Adipocyte (in vitro differentiated cells): ENCODE data around the gene SMPD2.

ENCODE experiments used
- DNase-seq: peaks from one replicate; pipeline ENCODE4 v3.0.0-alpha.2; 2015; ENCODE audit warnings: low read depth
- H3K27me3 ChIP-seq: replicated peaks from 2 replicates; pipeline ENCODE4 v1.7.0; 2013; ENCODE audit warnings: mild to moderate bottlenecking, low read length, moderate library complexity; ENCODE audit not compliant: control insufficient read depth, insufficient read depth
- H3K36me3 ChIP-seq: 2 replicates; pipeline ENCODE4 v1.7.0; 2013; ENCODE audit warnings: low read length, mild to moderate bottlenecking, moderate library complexity; ENCODE audit not compliant: control insufficient read depth, insufficient read depth, severe bottlenecking
- H3K4me1 ChIP-seq: 2 replicates; pipeline ENCODE4 v1.7.0; 2013; ENCODE audit warnings: mild to moderate bottlenecking, low read length, moderate library complexity; ENCODE audit not compliant: control insufficient read depth, insufficient read depth
- H3K4me3 ChIP-seq: 2 replicates; pipeline ENCODE4 v1.7.0; 2013; ENCODE audit warnings: mild to moderate bottlenecking, low read length, moderate library complexity
- H3K9ac ChIP-seq: 2 replicates; pipeline ENCODE4 v1.7.0; 2013; ENCODE audit warnings: mild to moderate bottlenecking, low read length, moderate library complexity
- H3K9me3 ChIP-seq: 2 replicates; pipeline ENCODE4 v1.7.0; 2013; ENCODE audit warnings: mild to moderate bottlenecking, low read length, moderate library complexity; ENCODE audit not compliant: control insufficient read depth

SMPD2 gene

GRCh38 chr6:109440331-109441068 lies at the start of gene SMPD2, which contains the start of gene PPIL6:
Gene SMPD2, plus strand, starts transcription at chr6:109440724. Its CDS starts 398 bp downstream, at chr6:109441122.
Gene PPIL6, minus strand, starts transcription at chr6:109440628. Its CDS starts 38 bp downstream, at chr6:109440590.
- Histone ChIP-seq H3K4me3 (peak within 1 kb of the TSS; percentile 94), H3K36me3 (peaks cover 26% of the 10 kb centered on the region), H3K9ac (peak within 1 kb of the TSS; percentile 94), H3K9me3 (no peaks in the 10 kb centered on the region), H3K27me3 (no peaks in the 10 kb centered on the region), H3K4me1 (peaks cover 19% of the 10 kb centered on the region)
- peak; percentile 96 for DNase-seq

DNA sequence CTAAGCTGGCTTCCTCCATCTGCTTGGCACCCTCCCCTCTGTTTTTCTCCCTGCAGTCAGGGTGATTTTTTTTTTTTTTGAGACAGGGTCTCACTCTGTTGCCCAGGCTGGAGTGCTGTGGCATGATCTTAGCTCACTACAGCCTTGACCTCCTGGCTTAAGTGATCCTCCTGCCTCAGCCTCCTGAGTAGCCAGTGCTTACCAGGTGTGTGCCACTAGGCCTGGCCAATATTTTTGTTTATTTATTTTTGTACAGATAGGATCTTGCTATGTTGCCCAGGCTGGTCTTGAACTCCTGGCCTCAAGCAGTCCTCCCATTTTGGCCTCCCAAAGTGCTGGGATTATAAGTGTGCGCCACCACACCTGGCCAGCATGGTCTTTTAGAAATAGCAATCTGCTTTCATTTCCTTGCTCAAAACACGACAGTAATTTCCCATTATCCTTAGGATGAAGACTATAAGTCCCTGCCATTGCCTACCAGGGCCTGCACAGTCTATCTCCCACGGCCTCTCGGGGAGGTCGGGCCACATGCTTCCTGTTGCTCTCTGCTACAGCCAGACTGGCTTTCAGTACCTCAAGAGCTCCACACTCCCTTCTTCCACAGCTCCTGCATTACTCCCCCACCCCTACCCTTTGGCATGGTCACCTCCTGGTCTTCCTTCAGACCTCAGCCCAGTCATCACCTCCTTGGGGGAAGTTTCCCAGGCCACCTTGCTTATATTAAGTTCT lies 47.2 kb upstream of the SMPD2 start:
- H3K9ac ChIP-seq, result no peak overlapping the region
- H3K27me3 ChIP-seq, result no peaks in the 10 kb centered on the region
- no peak overlapping the region for H3K4me3 ChIP-seq
- peaks cover 22% of the 10 kb centered on the region for H3K4me1 ChIP-seq
- H3K9me3 ChIP-seq, result no peaks in the 10 kb centered on the region
- H3K36me3 ChIP-seq, result no peaks in the 10 kb centered on the region
- DNase-seq, result no peak

DNA sequence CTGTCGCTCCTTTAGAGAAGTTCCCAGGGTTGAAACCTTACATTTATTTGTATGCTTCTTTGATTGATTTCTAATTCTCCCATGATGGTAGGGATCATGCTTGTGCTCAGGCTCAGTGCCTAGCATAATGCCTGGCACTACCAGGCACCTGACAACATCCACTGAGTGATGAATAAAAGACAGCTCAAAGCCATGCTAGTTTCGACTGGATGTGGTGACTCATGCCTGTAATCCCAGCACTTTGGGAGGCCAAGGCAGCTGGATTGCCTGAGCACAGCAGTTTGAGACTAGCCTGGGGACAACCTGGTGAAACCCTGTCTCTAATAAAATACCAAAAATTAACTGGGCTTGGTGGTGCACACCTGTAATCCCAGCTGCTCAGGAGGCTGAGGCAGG lies 46.6 kb upstream of the SMPD2 start:
- DNase-seq, result no peak
- H3K27me3 ChIP-seq, result no peaks in the 10 kb centered on the region
- no peak overlapping the region for H3K4me3 ChIP-seq
- H3K4me1 ChIP-seq, result peaks cover 22% of the 10 kb centered on the region
- no peaks in the 10 kb centered on the region for H3K9me3 ChIP-seq
- H3K9ac ChIP-seq, result no peak overlapping the region
- no peaks in the 10 kb centered on the region for H3K36me3 ChIP-seq

GRCh38 chr6:109396046-109396718 lies 44.3 kb upstream of the SMPD2 start:
- no peak overlapping the region for H3K9ac ChIP-seq
- no peak for DNase-seq
- H3K27me3 ChIP-seq, result no peaks in the 10 kb centered on the region
- H3K4me3 ChIP-seq, result no peak overlapping the region
- H3K36me3 ChIP-seq, result no peaks in the 10 kb centered on the region
- H3K4me1 ChIP-seq, result peaks cover 6% of the 10 kb centered on the region
- H3K9me3 ChIP-seq, result no peaks in the 10 kb centered on the region

- H3K9ac ChIP-seq, result no peak overlapping the region
- peak; percentile 24 for DNase-seq
- no peaks in the 10 kb centered on the region for H3K9me3 ChIP-seq
- H3K27me3 ChIP-seq, result no peaks in the 10 kb centered on the region
- H3K4me1 ChIP-seq, result no peaks in the 10 kb centered on the region
- no peaks in the 10 kb centered on the region for H3K36me3 ChIP-seq
- no peak overlapping the region for H3K4me3 ChIP-seq
Observed at GRCh38 chr6:109397020-109397419, 43.5 kb upstream of the SMPD2 start.

GRCh38 chr6:109406196-109406595 lies 34.3 kb upstream of the SMPD2 start:
- no peaks in the 10 kb centered on the region for H3K27me3 ChIP-seq
- DNase-seq, result peak; percentile 78
- no peak overlapping the region for H3K4me3 ChIP-seq
- no peaks in the 10 kb centered on the region for H3K9me3 ChIP-seq
- H3K9ac ChIP-seq, result no peak overlapping the region
- no peaks in the 10 kb centered on the region for H3K36me3 ChIP-seq
- H3K4me1 ChIP-seq, result peaks cover 10% of the 10 kb centered on the region

- H3K4me3 ChIP-seq, result no peak overlapping the region
- H3K9ac ChIP-seq, result no peak overlapping the region
- H3K4me1 ChIP-seq, result peaks cover 8% of the 10 kb centered on the region
- no peaks in the 10 kb centered on the region for H3K9me3 ChIP-seq
- H3K36me3 ChIP-seq, result no peaks in the 10 kb centered on the region
- H3K27me3 ChIP-seq, result no peaks in the 10 kb centered on the region
- no peak for DNase-seq
Observed at GRCh38 chr6:109411034-109411433, 29.5 kb upstream of the SMPD2 start.

DNA sequence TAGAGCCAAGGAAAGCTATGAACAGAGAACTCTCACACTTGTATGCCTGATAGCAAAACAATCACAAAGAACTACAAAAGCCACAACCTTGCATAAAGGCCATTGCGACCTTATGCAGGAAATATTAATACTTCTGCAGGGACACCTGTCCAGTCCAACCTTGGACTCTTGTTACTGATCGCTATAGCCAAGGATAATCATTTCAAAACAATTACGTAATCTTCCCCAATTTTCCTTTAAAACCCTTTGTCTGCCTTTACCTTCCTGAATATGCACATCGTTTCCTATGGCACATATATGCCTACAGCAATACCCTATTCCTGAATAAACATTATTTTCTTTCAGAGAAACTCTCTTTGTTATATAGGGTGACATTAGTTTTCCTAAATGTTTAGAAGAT lies 22.9 kb upstream of the SMPD2 start:
- Histone ChIP-seq H3K9me3 (no peaks in the 10 kb centered on the region), H3K4me3 (no peak overlapping the region), H3K27me3 (no peaks in the 10 kb centered on the region), H3K36me3 (no peaks in the 10 kb centered on the region), H3K4me1 (no peaks in the 10 kb centered on the region), H3K9ac (no peak overlapping the region)
- no peak for DNase-seq

DNA sequence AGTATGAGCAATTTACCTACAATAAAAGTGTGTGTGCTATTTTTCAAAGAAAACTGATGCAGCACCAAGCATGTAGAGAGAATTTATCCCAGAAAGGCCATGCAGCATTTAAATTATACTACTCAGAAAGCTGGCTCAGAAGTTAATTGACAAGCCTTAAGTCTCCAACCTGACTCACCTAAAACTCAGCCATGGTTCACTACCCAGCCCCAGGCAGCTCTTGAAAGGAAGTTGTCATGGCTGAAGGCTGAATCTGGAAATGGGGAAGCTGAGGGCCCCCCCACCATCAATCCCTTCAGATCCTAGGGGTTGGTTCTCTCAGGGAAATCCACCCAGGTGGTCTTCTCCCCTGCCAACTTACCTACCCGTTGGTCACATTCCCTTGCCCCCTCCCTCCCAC lies 19.8 kb upstream of the SMPD2 start:
- no peak overlapping the region for H3K9ac ChIP-seq
- H3K27me3 ChIP-seq, result no peaks in the 10 kb centered on the region
- no peaks in the 10 kb centered on the region for H3K36me3 ChIP-seq
- peaks cover 13% of the 10 kb centered on the region for H3K4me1 ChIP-seq
- H3K9me3 ChIP-seq, result no peaks in the 10 kb centered on the region
- DNase-seq, result no peak
- H3K4me3 ChIP-seq, result no peak overlapping the region

GRCh38 chr6:109421184-109421583 lies 19.3 kb upstream of the SMPD2 start:
- Histone ChIP-seq H3K36me3 (no peaks in the 10 kb centered on the region), H3K27me3 (no peaks in the 10 kb centered on the region), H3K4me1 (peaks cover 13% of the 10 kb centered on the region), H3K9ac (no peak overlapping the region), H3K9me3 (no peaks in the 10 kb centered on the region), H3K4me3 (no peak overlapping the region)
- no peak for DNase-seq

DNA sequence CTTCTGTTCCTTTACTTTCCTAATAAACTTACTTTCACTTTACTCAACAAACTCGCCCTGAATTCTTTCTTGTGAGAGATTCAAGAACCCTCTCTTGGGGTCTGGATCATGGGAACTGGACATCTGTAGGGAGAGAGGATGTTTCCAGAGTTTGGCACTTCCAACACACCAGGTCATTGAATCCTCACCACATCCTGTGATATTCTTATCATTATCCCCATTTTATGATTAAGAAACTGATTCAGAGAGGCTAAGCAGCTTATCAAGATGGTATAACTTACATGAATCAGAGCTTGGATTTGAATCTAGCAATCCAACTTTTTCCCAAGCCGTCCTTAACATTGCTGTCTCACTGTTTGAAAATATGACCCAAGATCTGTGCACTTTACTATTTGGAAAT lies 15.6 kb upstream of the SMPD2 start:
- no peak for DNase-seq
- Histone ChIP-seq H3K9me3 (no peaks in the 10 kb centered on the region), H3K4me1 (peaks cover 21% of the 10 kb centered on the region), H3K9ac (no peak overlapping the region), H3K36me3 (no peaks in the 10 kb centered on the region), H3K4me3 (peak overlapping the region; percentile 52), H3K27me3 (no peaks in the 10 kb centered on the region)
